ENCODE results near the gene CDK6.

Gene CDK6

DNA sequence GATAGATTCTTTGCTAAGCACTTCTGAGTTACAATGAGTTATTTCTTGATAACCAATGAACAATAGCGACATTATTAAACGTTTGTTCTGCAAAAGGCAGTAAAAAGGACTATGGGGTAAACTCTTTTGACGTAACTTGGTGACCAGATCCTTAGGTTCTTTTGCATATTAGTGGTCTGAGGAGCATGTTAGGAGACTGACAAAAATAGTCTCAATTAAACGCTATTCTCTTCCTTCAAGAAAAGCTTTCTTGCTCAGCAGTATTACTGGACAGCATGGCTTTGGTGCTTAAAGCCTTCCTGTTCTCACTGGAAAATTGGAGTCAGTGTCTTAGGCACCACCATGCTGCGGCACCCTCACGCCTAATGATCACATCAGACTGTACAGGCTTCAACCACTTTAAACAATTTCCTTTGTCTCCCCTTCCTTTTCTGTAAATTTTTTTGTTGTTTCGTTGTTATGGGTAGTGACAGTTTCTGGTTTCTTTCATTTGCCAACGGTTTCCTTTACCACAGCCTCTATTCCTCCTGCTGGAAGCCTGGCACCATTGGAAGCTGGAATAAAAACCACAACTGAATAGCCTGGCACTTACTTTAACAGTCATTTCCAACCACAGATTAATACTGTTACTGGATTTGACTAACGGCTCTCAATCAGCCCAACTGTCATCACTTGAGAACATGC, 197.0 kb downstream of the CDK6 start:
- DNase-seq, result no peak

- no peak for DNase-seq
Measured at GRCh38 chr7:92636018-92636560, 200.3 kb downstream of the CDK6 start.

DNA sequence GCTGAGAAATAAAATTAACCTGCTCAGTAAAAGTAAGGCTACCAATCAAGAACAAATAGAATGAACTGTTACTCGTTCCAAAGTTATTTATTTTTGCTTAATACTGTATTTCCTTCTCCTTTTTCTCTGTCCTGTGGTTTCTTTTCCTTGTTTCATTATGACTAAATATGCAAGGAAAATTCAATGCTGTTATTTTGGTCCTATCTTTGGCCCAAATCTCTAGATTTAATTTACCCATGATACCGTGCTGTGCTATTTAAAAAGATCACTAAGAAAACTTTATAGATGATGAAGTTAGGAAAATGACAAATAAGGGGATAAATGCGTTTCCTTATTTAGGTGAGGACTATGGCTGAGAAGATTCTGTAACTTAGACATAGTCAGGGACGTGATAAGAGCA, 200.8 kb downstream of the CDK6 start:
- no peak for DNase-seq

- DNase-seq, result no peak
Measured at GRCh38 chr7:92634924-92635519, 201.4 kb downstream of the CDK6 start.

- no peak for DNase-seq
Measured at GRCh38 chr7:92634205-92634604, 202.2 kb downstream of the CDK6 start.

DNA sequence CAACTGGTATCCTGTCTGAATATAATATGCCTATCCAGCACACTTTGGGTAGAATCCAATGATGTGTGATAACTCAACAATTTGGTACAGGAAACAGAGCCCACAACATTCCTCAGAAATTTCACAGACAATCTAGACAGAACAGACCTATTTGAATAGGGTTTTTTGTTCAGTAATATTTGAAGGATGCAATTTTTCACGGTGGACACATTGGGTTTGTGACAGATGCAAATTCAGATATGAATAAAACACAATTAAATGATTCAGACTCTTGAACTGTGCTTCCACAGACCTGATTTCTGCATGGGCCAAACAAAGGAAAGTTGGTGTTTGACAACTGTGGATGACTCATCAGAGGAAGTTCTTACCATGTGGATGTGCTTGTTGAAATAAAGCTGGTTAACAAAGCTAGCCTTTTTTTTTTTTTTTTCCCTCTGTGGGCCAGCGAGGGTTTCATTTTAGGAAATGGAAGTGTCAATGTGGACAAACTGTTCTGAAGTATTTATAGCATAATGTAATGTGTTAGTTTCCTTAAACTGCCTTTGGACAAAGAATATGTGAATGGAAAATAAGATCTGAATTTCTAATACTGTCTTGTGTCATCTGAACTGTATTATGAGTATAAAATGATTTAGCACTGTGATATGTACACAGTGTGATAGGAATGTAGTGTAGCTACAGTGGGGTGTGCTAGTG, 203.0 kb downstream of the CDK6 start:
- no peak for DNase-seq

GRCh38 chr7:92632791-92633190, 203.6 kb downstream of the CDK6 start:
- no peak for DNase-seq

- no peak for DNase-seq
Measured at GRCh38 chr7:92631850-92632487, 204.4 kb downstream of the CDK6 start.

GRCh38 chr7:92631067-92631849, 205.1 kb downstream of the CDK6 start:
- no peak for DNase-seq

- no peak for DNase-seq
Measured at GRCh38 chr7:92629779-92630178, 206.6 kb downstream of the CDK6 start.

GRCh38 chr7:92627956-92628355, 208.4 kb downstream of the CDK6 start:
- no peak for DNase-seq

GRCh38 chr7:92626281-92626809, 210.0 kb downstream of the CDK6 start:
- DNase-seq, result no peak

GRCh38 chr7:92625617-92626016, 210.8 kb downstream of the CDK6 start:
- DNase-seq, result no peak

- DNase-seq, result no peak
Measured at GRCh38 chr7:92624298-92624996, 211.9 kb downstream of the CDK6 start.

GRCh38 chr7:92623544-92623943, 212.8 kb downstream of the CDK6 start:
- DNase-seq, result no peak

DNA sequence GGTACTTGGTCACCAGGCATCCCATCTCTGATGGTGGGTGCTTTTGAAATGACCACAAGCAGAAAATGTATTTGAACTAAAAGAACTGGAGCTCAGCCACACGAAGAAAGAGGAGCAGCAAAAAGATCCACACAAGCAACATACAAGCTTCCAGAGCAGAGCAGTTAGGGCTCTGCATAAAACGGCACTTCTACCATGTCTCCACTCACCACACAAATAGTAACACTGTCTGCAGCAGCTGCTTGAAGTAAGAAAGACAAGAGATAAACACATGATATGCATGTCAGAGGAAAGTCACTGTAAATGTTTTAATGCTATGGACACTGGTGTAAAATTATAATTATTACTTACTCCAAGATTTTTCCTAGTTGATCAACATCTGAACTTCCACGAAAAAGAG, 213.7 kb downstream of the CDK6 start:
- DNase-seq, result no peak

- DNase-seq, result no peak
Measured at GRCh38 chr7:92622030-92622429, 214.3 kb downstream of the CDK6 start.

DNA sequence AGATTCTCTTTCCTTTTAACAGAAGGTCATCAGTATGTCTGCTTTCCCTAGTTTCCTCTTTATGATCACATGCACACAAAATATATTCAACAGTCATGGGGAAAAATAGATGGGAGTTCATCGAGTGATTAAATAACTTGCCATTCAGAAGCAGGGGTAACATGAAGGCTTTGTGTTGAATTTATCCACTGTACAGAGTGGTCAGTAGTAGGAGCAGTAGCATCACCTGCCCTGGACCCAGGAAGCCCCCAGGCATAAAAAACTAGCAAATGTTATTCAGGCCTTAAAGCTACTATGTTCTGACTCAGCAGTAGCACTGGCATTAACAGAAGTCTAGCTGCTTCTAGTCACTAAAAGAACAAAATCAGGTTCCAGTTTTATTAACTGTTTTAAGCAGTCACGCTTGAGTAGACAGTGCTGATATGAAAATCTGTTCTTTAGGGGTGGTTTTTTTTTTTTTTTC, 214.8 kb downstream of the CDK6 start:
- no peak for DNase-seq

GRCh38 chr7:92621026-92621540, 215.3 kb downstream of the CDK6 start:
- DNase-seq, result peak; percentile 25

DNA sequence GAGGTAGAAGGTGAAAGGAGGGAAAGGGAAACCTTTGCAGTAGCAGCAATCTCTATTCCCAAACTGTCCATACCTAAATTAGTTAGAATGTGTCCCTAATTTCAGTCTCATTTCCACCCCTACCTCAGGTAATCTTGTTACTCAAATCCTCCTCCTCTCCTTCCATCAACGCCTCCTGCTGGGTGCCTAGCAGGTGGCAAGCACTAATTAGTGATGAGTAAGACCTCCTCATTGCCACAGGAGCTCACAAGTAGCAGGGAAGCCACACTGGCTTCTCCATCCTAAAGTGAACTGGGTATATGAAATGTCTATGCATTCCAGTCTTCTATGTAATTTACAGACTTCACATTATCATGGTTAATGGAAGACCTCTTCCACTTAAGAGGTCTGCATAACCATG, 220.5 kb downstream of the CDK6 start:
- no peak for DNase-seq

DNA sequence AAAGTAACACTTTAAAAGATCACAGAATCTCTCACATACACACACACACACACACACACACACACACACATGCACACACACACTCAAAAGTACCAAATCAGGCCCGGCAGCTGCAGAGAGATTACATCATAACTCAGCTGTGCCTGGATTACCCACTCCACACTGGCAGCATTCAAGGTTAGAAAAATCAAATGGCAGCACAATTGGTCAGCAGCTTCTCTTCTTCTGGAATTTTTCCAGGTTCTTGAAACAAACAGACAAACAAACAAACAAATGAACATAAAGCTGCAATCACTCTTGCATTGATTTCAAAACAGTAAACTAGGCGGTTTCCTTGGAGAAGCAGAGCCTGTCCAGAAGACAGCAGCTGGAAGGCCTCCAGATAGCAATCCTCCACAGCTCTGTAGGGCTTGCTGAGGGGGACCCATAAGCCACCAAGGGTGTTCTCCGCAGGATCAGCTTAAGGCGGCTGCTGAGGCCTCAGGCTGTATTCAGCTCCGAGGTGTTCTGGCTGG, 221.7 kb downstream of the CDK6 start:
- DNase-seq, result no peak

Measured in effector CD8-positive, alpha-beta T cell (primary cell).